Keratinocyte (primary cell): ENCODE data around the gene WFS1. TPM values are rescaled to one million over a fixed set of nuclear protein-coding genes. Genes with fewer than 3 reads are reported as not detected.
A peak's percentile ranks its signal among the peaks of the same experiment; 100 is the strongest.

Source experiments
- DNase-seq: peaks from one replicate; pipeline ENCODE4 v3.0.0-alpha.2; 2011; ENCODE audit warnings: low read depth, missing footprints, low spot score
- FAIRE-seq: peaks from 2 replicates; lab custom pipeline; 2011; peaks lifted over from hg19 to GRCh38; lab: Jason Lieb, UNC
- H2AFZ ChIP-seq: 2 replicates; pipeline ENCODE4 v1.6.0; 2012; ENCODE audit warnings: low read length, control low read depth, inconsistent platforms; ENCODE audit not compliant: control insufficient read depth
- H3K27ac ChIP-seq: 2 replicates; pipeline ENCODE4 v1.5.1; 2011; ENCODE audit warnings: low read length; ENCODE audit not compliant: control insufficient read depth, insufficient read depth
- H3K27me3 ChIP-seq: 3 replicates; pipeline ENCODE4 v1.6.0; 2011; ENCODE audit warnings: low read length; ENCODE audit not compliant: control insufficient read depth, insufficient read depth; ENCODE audit errors: extremely low read depth
- H3K36me3 ChIP-seq, 2 experiments: 2 replicates in 1 of 2; 3 replicates in 1 of 2; pipeline ENCODE4 v1.5.1; 2011; ENCODE audit warnings: low read length in 2 of 2, mild to moderate bottlenecking in 1 of 2; ENCODE audit not compliant: control insufficient read depth in 2 of 2, insufficient read depth in 2 of 2; ENCODE audit errors: extremely low read depth in 1 of 2
- H3K4me1 ChIP-seq: 3 replicates; pipeline ENCODE4 v1.5.1; 2011; ENCODE audit warnings: low read length; ENCODE audit not compliant: control insufficient read depth, insufficient read depth; ENCODE audit errors: extremely low read depth
- H3K4me2 ChIP-seq: 3 replicates; pipeline ENCODE4 v1.6.0; 2011; ENCODE audit warnings: low read depth, low read length; ENCODE audit not compliant: control insufficient read depth, insufficient read depth; ENCODE audit errors: extremely low read depth
- H3K4me3 ChIP-seq, 3 experiments: fragments of 200-600 bp in 1 of 3; sonication (generic) in 1 of 3; 2 replicates in 2 of 3; 3 replicates in 1 of 3; pipeline ENCODE4 v1.5.1; 2011 to 2016; ENCODE audit warnings: low read length in 3 of 3, mild to moderate bottlenecking in 3 of 3, control low read depth in 2 of 3, inconsistent platforms in 1 of 3, low read depth in 1 of 3, mixed read lengths in 1 of 3, mixed run types in 1 of 3, moderate library complexity in 1 of 3; ENCODE audit not compliant: control insufficient read depth in 2 of 3, insufficient read depth in 2 of 3; ENCODE audit errors: extremely low read depth in 1 of 3
- H3K79me2 ChIP-seq: 2 replicates; pipeline ENCODE4 v1.6.0; 2012; ENCODE audit warnings: low read length; ENCODE audit not compliant: control insufficient read depth, insufficient read depth
- H3K9ac ChIP-seq: 3 replicates; pipeline ENCODE4 v1.6.0; 2011; ENCODE audit warnings: low read length; ENCODE audit not compliant: control insufficient read depth, insufficient read depth; ENCODE audit errors: extremely low read depth
- H3K9me1 ChIP-seq: 3 replicates; pipeline ENCODE4 v1.6.0; 2011; ENCODE audit warnings: low read length; ENCODE audit not compliant: control insufficient read depth, insufficient read depth; ENCODE audit errors: extremely low read depth
- H3K9me3 ChIP-seq: 2 replicates; pipeline ENCODE4 v1.5.1; 2012; ENCODE audit warnings: low read depth, low read length; ENCODE audit not compliant: control insufficient read depth
- H4K20me1 ChIP-seq: 3 replicates; pipeline ENCODE4 v1.6.0; 2011; ENCODE audit warnings: low read length; ENCODE audit not compliant: control insufficient read depth, insufficient read depth; ENCODE audit errors: extremely low read depth
- EZH2 ChIP-seq: IDR thresholded peaks from one replicate; pipeline ENCODE4 v1.6.1; 2012; ENCODE audit warnings: inconsistent platforms, mild to moderate bottlenecking, low read length, moderate library complexity
- dilution Hi-C: fragments of 300-500 bp; cut with MboI; formaldehyde crosslinking; loops from one replicate; pipeline ENCODE4 v1.7.0; 2020; ENCODE audit warnings: low sequenced_read_pairs; ENCODE audit not compliant: extremely low pct_ligation_motif_present
- polyA plus RNA-seq, 5 experiments: library from polyadenylated mRNA; depleted of rRNA in 3 of 5; stranded (reverse) in 3 of 5; stranded (forward) in 1 of 5; unstranded in 1 of 5; fragments of >200 nt; gene quantifications; 1 replicate in 1 of 5; 2 replicates in 3 of 5; 3 replicates in 1 of 5; pipeline versions ENCODE4 v1.2.1 to v1.2.3, GENCODE V29; 2011 to 2012; ENCODE audit warnings: missing spikeins in 2 of 5, low read depth in 1 of 5, low replicate concordance in 1 of 5
- TF ChIP-seq, protein P1 (sequence below), 3 experiments: IDR thresholded peaks in 1 of 3; conservative IDR thresholded peaks in 1 of 3; optimal IDR thresholded peaks in 1 of 3; 2 replicates in 2 of 3; 3 replicates in 1 of 3; pipeline versions ENCODE3 to v1.5.1; 2011; ENCODE audit warnings: low read length in 3 of 3, mild to moderate bottlenecking in 3 of 3, moderate library complexity in 2 of 3, control low read depth in 1 of 3, inconsistent platforms in 1 of 3; ENCODE audit not compliant: insufficient read depth in 2 of 3; ENCODE audit errors: extremely low read depth in 1 of 3

The WFS1 gene
- polyA plus RNA-seq, 1 donor (not counting 4 experiments of a cell fraction or from before 2014, with no cell fraction given) = 7.0 TPM

DNA sequence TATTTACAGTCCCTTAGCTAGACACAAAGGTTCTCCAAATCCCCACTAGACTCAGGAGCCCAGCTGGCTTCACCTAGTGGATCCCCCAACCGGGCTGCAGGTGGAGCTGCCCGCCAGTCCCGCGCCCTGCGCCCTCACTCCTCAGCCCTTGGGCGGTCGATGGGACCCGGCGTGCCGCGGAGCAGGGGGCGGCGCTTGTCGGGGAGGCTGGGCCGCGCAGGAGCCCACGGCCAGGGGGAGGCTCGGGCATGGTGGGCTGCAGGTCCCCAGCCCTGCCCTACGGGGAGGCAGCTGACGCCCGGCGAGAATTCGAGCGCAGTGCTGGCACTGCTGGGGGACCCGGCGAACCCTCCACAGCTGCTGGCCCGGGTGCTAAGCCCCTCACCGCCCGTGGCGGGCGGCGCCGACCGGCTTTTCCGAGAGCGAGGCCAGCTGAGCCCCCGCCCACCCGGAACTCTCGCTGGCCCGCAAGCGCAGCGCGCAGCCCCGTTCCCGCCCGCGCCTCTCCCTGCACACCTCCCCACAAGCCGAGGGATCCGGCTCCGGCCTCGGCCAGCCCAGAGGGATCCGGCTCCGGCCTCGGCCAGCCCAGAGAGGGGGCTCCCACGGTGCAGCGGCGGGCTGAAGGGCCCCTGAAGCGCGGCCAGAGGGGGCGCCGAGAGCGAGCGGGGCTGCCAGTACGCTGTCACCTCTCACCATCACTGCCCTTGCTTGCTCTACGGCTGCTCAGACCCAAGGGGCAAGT, 39.4 kb downstream of the WFS1 start:
- H3K4me1 ChIP-seq = no peaks in the 10 kb centered on the region
- no peak overlapping the region for H2AFZ ChIP-seq
- FAIRE-seq (no peak), DNase-seq (no peak)
- H4K20me1 ChIP-seq = no peaks in the 10 kb centered on the region
- H3K9me1 ChIP-seq = no peaks in the 10 kb centered on the region
- no peaks in the 10 kb centered on the region for H3K36me3 ChIP-seq
- dilution Hi-C loops = no loop called here
- no peaks in the 10 kb centered on the region for H3K9me3 ChIP-seq
- no peak overlapping the region for H3K9ac ChIP-seq
- H3K4me2 ChIP-seq = peak overlapping the region; percentile 5
- peaks cover 29% of the 10 kb centered on the region for H3K27me3 ChIP-seq
- H3K4me3 ChIP-seq = peak overlapping the region in 1 of 3 experiments; percentile 28
- no peaks in the 10 kb centered on the region for H3K79me2 ChIP-seq
- H3K27ac ChIP-seq = no peak overlapping the region
- TF ChIP-seq EZH2 = no peak
- TF ChIP-seq, protein P1, sequence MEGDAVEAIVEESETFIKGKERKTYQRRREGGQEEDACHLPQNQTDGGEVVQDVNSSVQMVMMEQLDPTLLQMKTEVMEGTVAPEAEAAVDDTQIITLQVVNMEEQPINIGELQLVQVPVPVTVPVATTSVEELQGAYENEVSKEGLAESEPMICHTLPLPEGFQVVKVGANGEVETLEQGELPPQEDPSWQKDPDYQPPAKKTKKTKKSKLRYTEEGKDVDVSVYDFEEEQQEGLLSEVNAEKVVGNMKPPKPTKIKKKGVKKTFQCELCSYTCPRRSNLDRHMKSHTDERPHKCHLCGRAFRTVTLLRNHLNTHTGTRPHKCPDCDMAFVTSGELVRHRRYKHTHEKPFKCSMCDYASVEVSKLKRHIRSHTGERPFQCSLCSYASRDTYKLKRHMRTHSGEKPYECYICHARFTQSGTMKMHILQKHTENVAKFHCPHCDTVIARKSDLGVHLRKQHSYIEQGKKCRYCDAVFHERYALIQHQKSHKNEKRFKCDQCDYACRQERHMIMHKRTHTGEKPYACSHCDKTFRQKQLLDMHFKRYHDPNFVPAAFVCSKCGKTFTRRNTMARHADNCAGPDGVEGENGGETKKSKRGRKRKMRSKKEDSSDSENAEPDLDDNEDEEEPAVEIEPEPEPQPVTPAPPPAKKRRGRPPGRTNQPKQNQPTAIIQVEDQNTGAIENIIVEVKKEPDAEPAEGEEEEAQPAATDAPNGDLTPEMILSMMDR (optimal IDR thresholded peaks at IDR 0.05 in 1 of 3, IDR thresholded peaks at IDR 0.05 in 1 of 3, conservative IDR thresholded peaks at IDR 0.05 in 1 of 3; ENCODE audit: extremely low read depth in 1 of 3, insufficient read depth in 2 of 3, low read length in 3 of 3) = no peak

GRCh38 chr4:6309777-6310176, 40.1 kb downstream of the WFS1 start:
- TF ChIP-seq EZH2 = peak; percentile 29
- TF ChIP-seq, protein P1 (optimal IDR thresholded peaks at IDR 0.05 in 1 of 3, IDR thresholded peaks at IDR 0.05 in 1 of 3, conservative IDR thresholded peaks at IDR 0.05 in 1 of 3; ENCODE audit: extremely low read depth in 1 of 3, insufficient read depth in 2 of 3, low read length in 3 of 3) = no peak
- no peak overlapping the region for H3K4me3 ChIP-seq
- dilution Hi-C loops = no loop called here
- no peak for DNase-seq
- H3K36me3 ChIP-seq = no peaks in the 10 kb centered on the region
- H3K9me3 ChIP-seq = no peaks in the 10 kb centered on the region
- peaks cover 29% of the 10 kb centered on the region for H3K27me3 ChIP-seq
- H3K79me2 ChIP-seq = no peaks in the 10 kb centered on the region
- H3K4me1 ChIP-seq = no peaks in the 10 kb centered on the region
- no peak overlapping the region for H3K4me2 ChIP-seq
- no peak overlapping the region for H2AFZ ChIP-seq
- H3K9me1 ChIP-seq = no peaks in the 10 kb centered on the region
- no peak overlapping the region for H3K9ac ChIP-seq
- H4K20me1 ChIP-seq = no peaks in the 10 kb centered on the region
- no peak for FAIRE-seq
- H3K27ac ChIP-seq = no peak overlapping the region
